HepG2 (cell line): Measurements from ENCODE around the gene CAPG. TPM values are rescaled to one million over a fixed set of nuclear protein-coding genes. Genes with fewer than 3 reads are reported as not detected.

Source experiments
- BRCA1 ChIP-seq: sonication (generic); formaldehyde crosslinking; IDR thresholded peaks from 2 replicates; pipeline ENCODE4 v1.4.0; 2020; ENCODE audit warnings: missing genetic modification reagents
- BRF2 ChIP-seq: sonication (generic); formaldehyde crosslinking; IDR thresholded peaks from 2 replicates; pipeline ENCODE4 v1.8.1; 2022; ENCODE audit warnings: mild to moderate bottlenecking, missing genetic modification reagents
- DR1 ChIP-seq: sonication (generic); formaldehyde crosslinking; IDR thresholded peaks from 2 replicates; pipeline ENCODE4 v1.8.0; 2021; ENCODE audit warnings: mild to moderate bottlenecking, missing genetic modification reagents, inconsistent platforms
- FIP1L1 ChIP-seq: fragments of 200-400 bp; formaldehyde crosslinking; IDR thresholded peaks from 2 replicates; pipeline ENCODE4 v1.6.1; 2018; ENCODE audit warnings: low read depth, mild to moderate bottlenecking, low read length, moderate library complexity, borderline replicate concordance; ENCODE audit not compliant: insufficient read depth
- HMGXB3 ChIP-seq: sonication (generic); formaldehyde crosslinking; IDR thresholded peaks from 2 replicates; pipeline ENCODE4 v1.4.0; 2020; ENCODE audit warnings: missing genetic modification reagents, borderline replicate concordance
- HNRNPLL ChIP-seq: fragments of 200-400 bp; formaldehyde crosslinking; IDR thresholded peaks from 2 replicates; pipeline ENCODE4 v1.6.1; 2017; ENCODE audit warnings: mild to moderate bottlenecking, low read depth, low read length; ENCODE audit not compliant: poor library complexity, severe bottlenecking
- KAT2B ChIP-seq: fragments of 150-350 bp; IDR thresholded peaks from 2 replicates; pipeline ENCODE4 v1.6.1; 2014; ENCODE audit warnings: low read depth, low read length, borderline replicate concordance
- MIER2 ChIP-seq: IDR thresholded peaks from 2 replicates; pipeline ENCODE4 v1.6.1; 2016; ENCODE audit warnings: missing biosample characterization, missing genetic modification reagents
- MIER3 ChIP-seq: IDR thresholded peaks from 2 replicates; pipeline ENCODE4 v1.6.1; 2016; ENCODE audit warnings: missing compliant biosample characterization, borderline replicate concordance
- MTA3 ChIP-seq: sonication (generic); formaldehyde crosslinking; IDR thresholded peaks from 2 replicates; pipeline ENCODE4 v1.4.0; 2020; ENCODE audit warnings: missing genetic modification reagents
- MTF1 ChIP-seq: sonication (generic); formaldehyde crosslinking; IDR thresholded peaks from 2 replicates; pipeline ENCODE4 v1.5.0; 2020; ENCODE audit warnings: missing genetic modification reagents
- SMC3 ChIP-seq: IDR thresholded peaks from 2 replicates; pipeline ENCODE4 v1.6.1; 2011; ENCODE audit warnings: low read length, improper control_type of control experiment
- SP140L ChIP-seq: sonication (generic); formaldehyde crosslinking; IDR thresholded peaks from 2 replicates; pipeline ENCODE4 v1.4.0; 2020; ENCODE audit warnings: missing genetic modification reagents, borderline replicate concordance
- ZNF260 ChIP-seq: sonication (generic); formaldehyde crosslinking; IDR thresholded peaks from 2 replicates; pipeline ENCODE4 v1.4.0; 2020; ENCODE audit warnings: missing genetic modification reagents, low read depth, mild to moderate bottlenecking, borderline replicate concordance
- ZNF329 ChIP-seq: sonication (generic); formaldehyde crosslinking; IDR thresholded peaks from 2 replicates; pipeline ENCODE4 v1.9.0; 2021; ENCODE audit warnings: low read depth, mild to moderate bottlenecking, missing genetic modification reagents
- ZNF431 ChIP-seq: sonication (generic); formaldehyde crosslinking; IDR thresholded peaks from 2 replicates; pipeline ENCODE4 v1.9.0; 2022; ENCODE audit warnings: missing genetic modification reagents, low read depth, mild to moderate bottlenecking, borderline replicate concordance
- ZNF546 ChIP-seq: sonication (generic); formaldehyde crosslinking; conservative IDR thresholded peaks from 2 replicates; pipeline ENCODE4 v1.8.1; 2023; ENCODE audit warnings: mild to moderate bottlenecking, missing genetic modification reagents
- polyA plus RNA-seq, 8 experiments: library from polyadenylated mRNA; depleted of rRNA in 3 of 8; stranded (reverse) in 7 of 8; unstranded in 1 of 8; fragments of >200 nt; fragmentation: Illumina TruSeq in 4 of 8; extraction: Trizol in 4 of 8; gene quantifications; 2 replicates each; pipeline versions ENCODE4 v1.2.1 to v1.2.3, GENCODE V29; 2011 to 2016; ENCODE audit warnings: low read depth in 4 of 8, missing spikeins in 1 of 8, mixed read lengths in 1 of 8; ENCODE audit not compliant: insufficient read depth in 1 of 8
- total RNA-seq, 5 experiments: library from RNA; depleted of rRNA; stranded (reverse); fragments of >200 nt; fragmentation: Illumina TruSeq; extraction: Trizol; gene quantifications; 2 replicates each; pipeline ENCODE4 v1.2.3, GENCODE V29; 2016; ENCODE audit warnings: low read depth in 1 of 5
- TF ChIP-seq, protein P1 (sequence below): sonication (generic); formaldehyde crosslinking; IDR thresholded peaks from 2 replicates; pipeline ENCODE4 v1.4.0; 2020; ENCODE audit warnings: missing genetic modification reagents, borderline replicate concordance
- TF ChIP-seq, protein P2 (sequence below): fragments of 450-650 bp; IDR thresholded peaks from 2 replicates; pipeline ENCODE4 v1.6.1; 2017

CAPG gene
- total and polyA plus RNA-seq, 2 of the 13 experiments (the other 11 are each of a cell fraction or from before 2014, with no cell fraction given), result 12.7 to 18.2 TPM

- TF ChIP-seq HMGXB3 (CRISPR knock-in tag) (peak; percentile 83), KAT2B (peak; percentile 55; the same call in 1 of the 2 replicates), SMC3 (peak; percentile 61), ZNF260 (no peak), MTA3 (CRISPR knock-in tag) (no peak), ZNF431 (CRISPR knock-in tag) (peak; percentile 64; the same call in 1 of the 2 replicates), DR1 (CRISPR knock-in tag) (peak; percentile 63; the same call in 1 of the 2 replicates), BRF2 (CRISPR knock-in tag) (no peak), FIP1L1 (no peak), BRCA1 (CRISPR knock-in tag) (no peak; the same call in 1 of the 2 replicates), ZNF329 (CRISPR knock-in tag) (no peak; the same call in 1 of the 2 replicates), MTF1 (CRISPR knock-in tag) (0 out of 2 replicates have a peak, but pooled peaks have one; percentile 25), MIER3 (CRISPR knock-in tag) (peak; percentile 98; the same call in 1 of the 2 replicates), MIER2 (CRISPR knock-in tag) (peak; percentile 84; the same call in 1 of the 2 replicates), SP140L (CRISPR knock-in tag) (peak; percentile 96; the same call in 1 of the 2 replicates), HNRNPLL (no peak), ZNF546 (CRISPR knock-in tag) (no peak; the same call in 1 of the 2 replicates)
- TF ChIP-seq, protein P1, sequence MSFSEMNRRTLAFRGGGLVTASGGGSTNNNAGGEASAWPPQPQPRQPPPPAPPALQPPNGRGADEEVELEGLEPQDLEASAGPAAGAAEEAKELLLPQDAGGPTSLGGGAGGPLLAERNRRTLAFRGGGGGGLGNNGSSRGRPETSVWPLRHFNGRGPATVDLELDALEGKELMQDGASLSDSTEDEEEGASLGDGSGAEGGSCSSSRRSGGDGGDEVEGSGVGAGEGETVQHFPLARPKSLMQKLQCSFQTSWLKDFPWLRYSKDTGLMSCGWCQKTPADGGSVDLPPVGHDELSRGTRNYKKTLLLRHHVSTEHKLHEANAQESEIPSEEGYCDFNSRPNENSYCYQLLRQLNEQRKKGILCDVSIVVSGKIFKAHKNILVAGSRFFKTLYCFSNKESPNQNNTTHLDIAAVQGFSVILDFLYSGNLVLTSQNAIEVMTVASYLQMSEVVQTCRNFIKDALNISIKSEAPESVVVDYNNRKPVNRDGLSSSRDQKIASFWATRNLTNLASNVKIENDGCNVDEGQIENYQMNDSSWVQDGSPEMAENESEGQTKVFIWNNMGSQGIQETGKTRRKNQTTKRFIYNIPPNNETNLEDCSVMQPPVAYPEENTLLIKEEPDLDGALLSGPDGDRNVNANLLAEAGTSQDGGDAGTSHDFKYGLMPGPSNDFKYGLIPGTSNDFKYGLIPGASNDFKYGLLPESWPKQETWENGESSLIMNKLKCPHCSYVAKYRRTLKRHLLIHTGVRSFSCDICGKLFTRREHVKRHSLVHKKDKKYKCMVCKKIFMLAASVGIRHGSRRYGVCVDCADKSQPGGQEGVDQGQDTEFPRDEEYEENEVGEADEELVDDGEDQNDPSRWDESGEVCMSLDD (CRISPR knock-in tag), result peak; percentile 76; the same call in 1 of the 2 replicates
- TF ChIP-seq, protein P2, sequence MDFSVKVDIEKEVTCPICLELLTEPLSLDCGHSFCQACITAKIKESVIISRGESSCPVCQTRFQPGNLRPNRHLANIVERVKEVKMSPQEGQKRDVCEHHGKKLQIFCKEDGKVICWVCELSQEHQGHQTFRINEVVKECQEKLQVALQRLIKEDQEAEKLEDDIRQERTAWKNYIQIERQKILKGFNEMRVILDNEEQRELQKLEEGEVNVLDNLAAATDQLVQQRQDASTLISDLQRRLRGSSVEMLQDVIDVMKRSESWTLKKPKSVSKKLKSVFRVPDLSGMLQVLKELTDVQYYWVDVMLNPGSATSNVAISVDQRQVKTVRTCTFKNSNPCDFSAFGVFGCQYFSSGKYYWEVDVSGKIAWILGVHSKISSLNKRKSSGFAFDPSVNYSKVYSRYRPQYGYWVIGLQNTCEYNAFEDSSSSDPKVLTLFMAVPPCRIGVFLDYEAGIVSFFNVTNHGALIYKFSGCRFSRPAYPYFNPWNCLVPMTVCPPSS, result no peak
These were observed 11.3 kb upstream of the CAPG start (continued) for GRCh38 chr2:85421260-85422071.
